HepG2 (cell line): ENCODE measurements around the gene HCFC1R1. TPM values are rescaled to one million over a fixed set of nuclear protein-coding genes. Genes with fewer than 3 reads are reported as not detected.

Experiments
- ISX ChIP-seq: sonication (generic); formaldehyde crosslinking; conservative IDR thresholded peaks from 2 replicates; pipeline ENCODE4 v1.5.0; 2020; ENCODE audit warnings: missing genetic modification reagents
- JDP2 ChIP-seq: sonication (generic); formaldehyde crosslinking; IDR thresholded peaks from 2 replicates; pipeline ENCODE4 v1.8.1; 2022; ENCODE audit warnings: missing genetic modification reagents, borderline replicate concordance
- KAT2B ChIP-seq: fragments of 150-350 bp; IDR thresholded peaks from 2 replicates; pipeline ENCODE4 v1.6.1; 2014; ENCODE audit warnings: low read depth, low read length, borderline replicate concordance
- LCORL ChIP-seq, 2 experiments: fragments of 450-650 bp in 1 of 2; sonication (generic) in 1 of 2; formaldehyde crosslinking in 1 of 2; IDR thresholded peaks; 2 replicates each; pipeline versions ENCODE4 v1.5.0 to v1.6.1; 2017 to 2020; ENCODE audit warnings: antibody characterized with exemption in 1 of 2, missing genetic modification reagents in 1 of 2
- REXO4 ChIP-seq: sonication (generic); formaldehyde crosslinking; IDR thresholded peaks from 2 replicates; pipeline ENCODE4 v1.8.0; 2022; ENCODE audit warnings: missing genetic modification reagents, mild to moderate bottlenecking, borderline replicate concordance
- TSC22D2 ChIP-seq: sonication (generic); formaldehyde crosslinking; IDR thresholded peaks from 2 replicates; pipeline ENCODE4 v1.5.1; 2020; ENCODE audit warnings: missing genetic modification reagents, mild to moderate bottlenecking, borderline replicate concordance
- ZBTB40 ChIP-seq, 2 experiments: fragments of 450-650 bp in 1 of 2; sonication (generic) in 1 of 2; formaldehyde crosslinking in 1 of 2; IDR thresholded peaks; 2 replicates each; pipeline versions ENCODE4 v1.6.1 to v1.8.0; 2016 to 2022; ENCODE audit warnings: antibody characterized with exemption in 1 of 2, mild to moderate bottlenecking in 1 of 2, missing genetic modification reagents in 1 of 2
- ZFP90 ChIP-seq: sonication (generic); formaldehyde crosslinking; IDR thresholded peaks from 2 replicates; pipeline ENCODE4 v1.8.0; 2022; ENCODE audit warnings: missing genetic modification reagents, mild to moderate bottlenecking, inconsistent platforms, borderline replicate concordance
- polyA plus RNA-seq, 8 experiments: library from polyadenylated mRNA; depleted of rRNA in 3 of 8; stranded (reverse) in 7 of 8; unstranded in 1 of 8; fragments of >200 nt; fragmentation: Illumina TruSeq in 4 of 8; extraction: Trizol in 4 of 8; gene quantifications; 2 replicates each; pipeline versions ENCODE4 v1.2.1 to v1.2.3, GENCODE V29; 2011 to 2016; ENCODE audit warnings: low read depth in 4 of 8, missing spikeins in 1 of 8, mixed read lengths in 1 of 8; ENCODE audit not compliant: insufficient read depth in 1 of 8
- total RNA-seq, 5 experiments: library from RNA; depleted of rRNA; stranded (reverse); fragments of >200 nt; fragmentation: Illumina TruSeq; extraction: Trizol; gene quantifications; 2 replicates each; pipeline ENCODE4 v1.2.3, GENCODE V29; 2016; ENCODE audit warnings: low read depth in 1 of 5
- TF ChIP-seq, protein P1 (sequence below): sonication (generic); formaldehyde crosslinking; IDR thresholded peaks from 2 replicates; pipeline ENCODE4 v1.4.0; 2020; ENCODE audit warnings: missing genetic modification reagents
- TF ChIP-seq, protein P2 (sequence below): sonication (generic); formaldehyde crosslinking; conservative IDR thresholded peaks from 2 replicates; pipeline ENCODE4 v1.4.0; 2020; ENCODE audit warnings: missing genetic modification reagents
- TF ChIP-seq, protein P3 (sequence below): sonication (generic); formaldehyde crosslinking; IDR thresholded peaks from 2 replicates; pipeline ENCODE4 v1.9.0; 2022; ENCODE audit warnings: low read depth, missing genetic modification reagents

Gene HCFC1R1
- total and polyA plus RNA-seq, 2 of the 13 experiments (the other 11 are each of a cell fraction or from before 2014, with no cell fraction given), result 13.8 to 16.1 TPM

- TF ChIP-seq ZBTB40 (IDR thresholded peaks at IDR 0.05), result no peak
- 0 out of 2 replicates have a peak, but pooled peaks have one; percentile 50 for TF ChIP-seq ZBTB40 (CRISPR knock-in tag; IDR thresholded peaks at IDR 0.05)
- TF ChIP-seq ZFP90 (CRISPR knock-in tag), result no peak
- no peak for TF ChIP-seq KAT2B
- TF ChIP-seq, protein P1, sequence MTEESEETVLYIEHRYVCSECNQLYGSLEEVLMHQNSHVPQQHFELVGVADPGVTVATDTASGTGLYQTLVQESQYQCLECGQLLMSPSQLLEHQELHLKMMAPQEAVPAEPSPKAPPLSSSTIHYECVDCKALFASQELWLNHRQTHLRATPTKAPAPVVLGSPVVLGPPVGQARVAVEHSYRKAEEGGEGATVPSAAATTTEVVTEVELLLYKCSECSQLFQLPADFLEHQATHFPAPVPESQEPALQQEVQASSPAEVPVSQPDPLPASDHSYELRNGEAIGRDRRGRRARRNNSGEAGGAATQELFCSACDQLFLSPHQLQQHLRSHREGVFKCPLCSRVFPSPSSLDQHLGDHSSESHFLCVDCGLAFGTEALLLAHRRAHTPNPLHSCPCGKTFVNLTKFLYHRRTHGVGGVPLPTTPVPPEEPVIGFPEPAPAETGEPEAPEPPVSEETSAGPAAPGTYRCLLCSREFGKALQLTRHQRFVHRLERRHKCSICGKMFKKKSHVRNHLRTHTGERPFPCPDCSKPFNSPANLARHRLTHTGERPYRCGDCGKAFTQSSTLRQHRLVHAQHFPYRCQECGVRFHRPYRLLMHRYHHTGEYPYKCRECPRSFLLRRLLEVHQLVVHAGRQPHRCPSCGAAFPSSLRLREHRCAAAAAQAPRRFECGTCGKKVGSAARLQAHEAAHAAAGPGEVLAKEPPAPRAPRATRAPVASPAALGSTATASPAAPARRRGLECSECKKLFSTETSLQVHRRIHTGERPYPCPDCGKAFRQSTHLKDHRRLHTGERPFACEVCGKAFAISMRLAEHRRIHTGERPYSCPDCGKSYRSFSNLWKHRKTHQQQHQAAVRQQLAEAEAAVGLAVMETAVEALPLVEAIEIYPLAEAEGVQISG (CRISPR knock-in tag), result no peak
- TF ChIP-seq LCORL (IDR thresholded peaks at IDR 0.05), result no peak
- TF ChIP-seq LCORL (CRISPR knock-in tag; IDR thresholded peaks at IDR 0.05), result peak; percentile 52; the same call in 1 of the 2 replicates
- TF ChIP-seq ISX (CRISPR knock-in tag), result no peak
- no peak for TF ChIP-seq TSC22D2 (CRISPR knock-in tag)
- TF ChIP-seq, protein P2, sequence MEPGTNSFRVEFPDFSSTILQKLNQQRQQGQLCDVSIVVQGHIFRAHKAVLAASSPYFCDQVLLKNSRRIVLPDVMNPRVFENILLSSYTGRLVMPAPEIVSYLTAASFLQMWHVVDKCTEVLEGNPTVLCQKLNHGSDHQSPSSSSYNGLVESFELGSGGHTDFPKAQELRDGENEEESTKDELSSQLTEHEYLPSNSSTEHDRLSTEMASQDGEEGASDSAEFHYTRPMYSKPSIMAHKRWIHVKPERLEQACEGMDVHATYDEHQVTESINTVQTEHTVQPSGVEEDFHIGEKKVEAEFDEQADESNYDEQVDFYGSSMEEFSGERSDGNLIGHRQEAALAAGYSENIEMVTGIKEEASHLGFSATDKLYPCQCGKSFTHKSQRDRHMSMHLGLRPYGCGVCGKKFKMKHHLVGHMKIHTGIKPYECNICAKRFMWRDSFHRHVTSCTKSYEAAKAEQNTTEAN (CRISPR knock-in tag), result no peak
- TF ChIP-seq JDP2, result no peak
- TF ChIP-seq, protein P3, sequence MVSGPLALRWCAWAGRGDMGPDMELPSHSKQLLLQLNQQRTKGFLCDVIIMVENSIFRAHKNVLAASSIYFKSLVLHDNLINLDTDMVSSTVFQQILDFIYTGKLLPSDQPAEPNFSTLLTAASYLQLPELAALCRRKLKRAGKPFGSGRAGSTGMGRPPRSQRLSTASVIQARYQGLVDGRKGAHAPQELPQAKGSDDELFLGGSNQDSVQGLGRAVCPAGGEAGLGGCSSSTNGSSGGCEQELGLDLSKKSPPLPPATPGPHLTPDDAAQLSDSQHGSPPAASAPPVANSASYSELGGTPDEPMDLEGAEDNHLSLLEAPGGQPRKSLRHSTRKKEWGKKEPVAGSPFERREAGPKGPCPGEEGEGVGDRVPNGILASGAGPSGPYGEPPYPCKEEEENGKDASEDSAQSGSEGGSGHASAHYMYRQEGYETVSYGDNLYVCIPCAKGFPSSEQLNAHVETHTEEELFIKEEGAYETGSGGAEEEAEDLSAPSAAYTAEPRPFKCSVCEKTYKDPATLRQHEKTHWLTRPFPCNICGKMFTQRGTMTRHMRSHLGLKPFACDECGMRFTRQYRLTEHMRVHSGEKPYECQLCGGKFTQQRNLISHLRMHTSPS (CRISPR knock-in tag), result peak; percentile 93
- no peak for TF ChIP-seq REXO4 (CRISPR knock-in tag)
Measured at GRCh38 chr16:3007059-3007956, 16.4 kb downstream of the HCFC1R1 start (continued).
